Gastroesophageal sphincter (tissue), 4 donors: ENCODE results near the gene OS9. TPM values are rescaled to one million over a fixed set of nuclear protein-coding genes. Genes with fewer than 3 reads are reported as not detected.

ENCODE experiments used
- ATAC-seq: fragments of 150-250 bp; one replicate; pipeline ENCODE4 v1.9.1; 2016; ENCODE audit warnings: mild to moderate bottlenecking, moderate library complexity
- H3K27ac ChIP-seq, 4 donors: fragments of 200-600 bp; sonication (generic) in 3 of 4; 1 replicate in 3 of 4; 2 replicates in 1 of 4; pipeline ENCODE4 v1.5.1; 2016 to 2019
- H3K27me3 ChIP-seq: fragments of 200-600 bp; sonication (generic); one replicate; pipeline ENCODE4 v1.5.1; 2019
- H3K36me3 ChIP-seq, 2 donors: fragments of 200-600 bp; sonication (generic); one replicate each; pipeline ENCODE4 v1.5.1; 2019; ENCODE audit warnings: control low read depth in 1 of 2
- H3K4me1 ChIP-seq, 3 donors: fragments of 200-600 bp; sonication (generic); 1 replicate in 2 of 3; 2 replicates in 1 of 3; pipeline ENCODE4 v1.5.1; 2016 to 2019; ENCODE audit warnings: control low read depth in 2 of 3
- H3K4me3 ChIP-seq, 2 donors: fragments of 200-600 bp; sonication (generic); one replicate each; pipeline ENCODE4 v1.5.1; 2019; ENCODE audit warnings: mild to moderate bottlenecking in 1 of 2, moderate library complexity in 1 of 2
- H3K9me3 ChIP-seq, 3 donors: fragments of 200-600 bp; sonication (generic); one replicate each; pipeline ENCODE4 v1.5.1; 2017 to 2019; ENCODE audit warnings: control low read depth in 2 of 3
- EP300 ChIP-seq: sonication (generic); formaldehyde crosslinking; IDR thresholded peaks from one replicate; pipeline ENCODE4 v1.6.1; 2017; ENCODE audit warnings: antibody characterized with exemption, mild to moderate bottlenecking
- POLR2A ChIP-seq, 2 donors: fragments of 450-650 bp; IDR thresholded peaks; one replicate each; pipeline ENCODE4 v1.6.1; 2017; ENCODE audit warnings: antibody characterized with exemption in 2 of 2, mild to moderate bottlenecking in 2 of 2, moderate library complexity in 1 of 2
- POLR2AphosphoS5 ChIP-seq: sonication (generic); formaldehyde crosslinking; IDR thresholded peaks from one replicate; pipeline ENCODE4 v1.6.1; 2017; ENCODE audit warnings: antibody characterized with exemption
- WGBS, 2 donors: methylation state at CpG; one replicate each; pipeline ENCODE4 v1.1.5; 2018; ENCODE audit warnings: low coverage in 1 of 2; 5-methylcytosine and 5-hydroxymethylcytosine counted together
- total RNA-seq, 4 donors: library from RNA; depleted of rRNA; stranded (reverse); fragments of >200 nt; gene quantifications; one replicate each; pipeline ENCODE4 v1.1.0, GENCODE V29; 2016
- TF ChIP-seq, protein P1 (sequence below), 4 experiments: fragments of 200-600 bp in 2 of 4; fragments of 450-650 bp in 2 of 4; sonication (generic) in 1 of 4; IDR thresholded peaks; one replicate each; pipeline ENCODE4 v1.5.1; 2017 to 2019; ENCODE audit warnings: antibody characterized with exemption in 4 of 4, mild to moderate bottlenecking in 2 of 4, moderate library complexity in 2 of 4

The OS9 gene
- total RNA-seq, 4 donors from 2014 or later = 161 to 235 (median 186) TPM

DNA sequence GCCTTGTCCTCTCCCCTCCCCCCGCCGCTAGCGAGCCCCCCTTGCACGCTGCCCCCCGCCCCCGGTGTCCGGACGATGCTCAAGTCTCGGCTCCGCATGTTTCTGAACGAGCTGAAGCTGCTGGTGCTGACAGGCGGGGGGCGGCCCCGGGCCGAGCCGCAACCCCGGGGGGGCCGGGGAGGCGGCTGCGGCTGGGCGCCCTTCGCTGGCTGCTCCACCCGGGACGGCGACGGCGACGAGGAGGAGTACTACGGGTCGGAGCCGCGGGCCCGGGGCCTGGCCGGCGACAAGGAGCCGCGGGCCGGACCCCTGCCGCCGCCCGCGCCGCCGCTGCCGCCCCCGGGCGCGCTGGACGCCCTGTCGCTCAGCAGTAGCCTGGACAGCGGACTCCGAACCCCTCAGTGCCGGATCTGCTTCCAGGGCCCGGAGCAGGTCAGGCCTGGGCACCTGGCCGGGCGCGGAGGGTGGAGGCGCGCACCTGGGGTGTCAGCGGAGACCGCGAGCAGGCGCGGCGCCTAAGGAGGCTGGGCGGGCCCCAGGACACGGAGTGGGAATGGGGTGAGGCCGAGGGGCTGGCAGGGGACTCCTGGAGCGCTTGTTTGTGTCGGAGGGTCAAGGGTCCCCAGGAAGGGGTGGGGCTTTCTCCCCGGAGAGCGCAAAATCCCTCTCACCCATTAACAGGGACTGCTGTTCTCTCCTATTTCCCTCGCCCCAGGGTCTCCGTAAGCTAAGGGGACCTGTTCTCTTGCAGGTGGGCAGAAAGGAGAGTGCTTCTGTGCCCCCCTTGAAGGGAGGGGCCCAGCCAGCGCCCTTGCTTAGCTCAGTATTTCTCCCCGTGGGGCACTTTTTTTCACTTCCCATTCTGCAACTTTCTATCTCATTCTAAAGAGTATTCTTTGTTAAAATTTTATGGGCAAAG is 61.8 kb downstream of the OS9 start:
- Histone ChIP-seq H3K27ac (peak overlapping the region in 3 of 4 donors; percentile 65 to 80 (median 66)), H3K4me3 (peak overlapping the region; percentile 45 to 80), H3K36me3 (peaks cover 0 to 34% of the 10 kb centered on the region in 2 donors), H3K4me1 (peaks cover 2 to 44% (median 17%) of the 10 kb centered on the region in 3 donors), H3K27me3 (peaks cover 4% of the 10 kb centered on the region), H3K9me3 (no peaks in the 10 kb centered on the region)
- no peak for ATAC-seq
- TF ChIP-seq POLR2AphosphoS5 = no peak
- TF ChIP-seq POLR2A (IDR thresholded peaks at IDR 0.05) = no peak
- TF ChIP-seq, protein P1, sequence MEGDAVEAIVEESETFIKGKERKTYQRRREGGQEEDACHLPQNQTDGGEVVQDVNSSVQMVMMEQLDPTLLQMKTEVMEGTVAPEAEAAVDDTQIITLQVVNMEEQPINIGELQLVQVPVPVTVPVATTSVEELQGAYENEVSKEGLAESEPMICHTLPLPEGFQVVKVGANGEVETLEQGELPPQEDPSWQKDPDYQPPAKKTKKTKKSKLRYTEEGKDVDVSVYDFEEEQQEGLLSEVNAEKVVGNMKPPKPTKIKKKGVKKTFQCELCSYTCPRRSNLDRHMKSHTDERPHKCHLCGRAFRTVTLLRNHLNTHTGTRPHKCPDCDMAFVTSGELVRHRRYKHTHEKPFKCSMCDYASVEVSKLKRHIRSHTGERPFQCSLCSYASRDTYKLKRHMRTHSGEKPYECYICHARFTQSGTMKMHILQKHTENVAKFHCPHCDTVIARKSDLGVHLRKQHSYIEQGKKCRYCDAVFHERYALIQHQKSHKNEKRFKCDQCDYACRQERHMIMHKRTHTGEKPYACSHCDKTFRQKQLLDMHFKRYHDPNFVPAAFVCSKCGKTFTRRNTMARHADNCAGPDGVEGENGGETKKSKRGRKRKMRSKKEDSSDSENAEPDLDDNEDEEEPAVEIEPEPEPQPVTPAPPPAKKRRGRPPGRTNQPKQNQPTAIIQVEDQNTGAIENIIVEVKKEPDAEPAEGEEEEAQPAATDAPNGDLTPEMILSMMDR (IDR thresholded peaks at IDR 0.05) = no peak
- TF ChIP-seq EP300 = no peak
- WGBS, 2 donors = 0 to 9% methylated on average over 1 to 7 of the region's 76 CpGs

- no peak for ATAC-seq
- Histone ChIP-seq H3K4me1 (peaks cover 2 to 35% (median 10%) of the 10 kb centered on the region in 3 donors), H3K36me3 (peaks cover 0 to 38% of the 10 kb centered on the region in 2 donors), H3K4me3 (peak overlapping the region in 1 of 2 donors; percentile 80), H3K9me3 (no peaks in the 10 kb centered on the region), H3K27ac (peak overlapping the region in 2 of 4 donors; percentile 65 to 66), H3K27me3 (peaks cover 14% of the 10 kb centered on the region)
- TF ChIP-seq, protein P1 (IDR thresholded peaks at IDR 0.05) = peak in 3 of 4 experiments; percentile 24 to 72 (median 42)
- TF ChIP-seq EP300 = no peak
- WGBS, 2 donors = 34 to 62% methylated on average over 8 to 10 of the region's 22 CpGs
These were observed 62.7 kb downstream of the OS9 start for GRCh38 chr12:57756406-57757341.

DNA sequence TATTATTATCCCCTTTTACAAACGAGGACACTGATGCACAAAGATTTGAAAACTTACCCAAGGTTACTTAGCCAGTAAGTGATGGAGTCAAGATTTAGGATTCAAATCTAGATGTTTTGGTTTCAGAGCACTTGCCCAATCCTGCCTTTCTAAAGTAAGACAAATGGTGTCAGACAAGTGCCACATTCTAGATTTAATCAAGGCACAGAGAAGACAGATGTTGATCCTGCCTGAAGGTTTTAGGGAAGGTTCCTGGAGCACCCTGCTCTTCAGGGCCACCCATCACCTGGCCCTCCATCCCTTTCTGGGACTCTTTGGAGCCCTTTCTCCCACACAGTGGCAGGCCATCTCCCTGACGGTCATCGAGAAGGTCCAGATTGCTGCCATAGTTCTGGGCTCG is 63.8 kb downstream of the OS9 start:
- peaks cover under 1 to 29% (median 8%) of the 10 kb centered on the region in 3 donors for H3K4me1 ChIP-seq
- ATAC-seq = no peak
- WGBS, 2 donors = 95 to 100% methylated on average over 1 to 4 of the region's 4 CpGs
- TF ChIP-seq POLR2AphosphoS5 (no peak), EP300 (no peak), POLR2A (IDR thresholded peaks at IDR 0.05) (no peak)
- TF ChIP-seq, protein P1 (IDR thresholded peaks at IDR 0.05) = no peak
- peaks cover 0 to 38% of the 10 kb centered on the region in 2 donors for H3K36me3 ChIP-seq
- H3K27ac ChIP-seq = no peak overlapping the region
- H3K9me3 ChIP-seq = no peaks in the 10 kb centered on the region
- peaks cover 24% of the 10 kb centered on the region for H3K27me3 ChIP-seq
- H3K4me3 ChIP-seq = no peak overlapping the region

GRCh38 chr12:57758552-57759359 is 64.8 kb downstream of the OS9 start:
- Histone ChIP-seq H3K27ac (no peak overlapping the region), H3K4me1 (peaks cover 0 to 23% (median 6%) of the 10 kb centered on the region in 3 donors), H3K4me3 (no peak overlapping the region), H3K9me3 (no peaks in the 10 kb centered on the region), H3K36me3 (peaks cover 0 to 38% of the 10 kb centered on the region in 2 donors), H3K27me3 (peaks cover 34% of the 10 kb centered on the region)
- 50% methylated on average over 2 of the region's 25 CpGs; no CpG with 5 or more reads in 1 of the 2 donors for WGBS, 2 donors
- ATAC-seq = no peak
- TF ChIP-seq, protein P1 (IDR thresholded peaks at IDR 0.05) = no peak
- TF ChIP-seq POLR2A (IDR thresholded peaks at IDR 0.05) (no peak), EP300 (no peak), POLR2AphosphoS5 (no peak)
